Kidney epithelial cell (primary cell): ENCODE data around the gene EVL. TPM values are rescaled to one million over a fixed set of nuclear protein-coding genes. Genes with fewer than 3 reads are reported as not detected.

Experiments used
- DNase-seq: peaks from one replicate; pipeline ENCODE4 v3.0.0-alpha.2; 2010; ENCODE audit warnings: low read depth
- H3K27me3 ChIP-seq: 2 replicates; pipeline ENCODE4 v1.6.0; 2011; ENCODE audit warnings: low read length; ENCODE audit not compliant: control insufficient read depth, insufficient read depth
- H3K36me3 ChIP-seq: 2 replicates; pipeline ENCODE4 v1.5.1; 2011; ENCODE audit warnings: low read length; ENCODE audit not compliant: control insufficient read depth, insufficient read depth
- H3K4me3 ChIP-seq: 2 replicates; pipeline ENCODE4 v1.5.1; 2011; ENCODE audit warnings: low read depth, mild to moderate bottlenecking, control low read depth, low read length
- total RNA-seq: library from RNA; depleted of rRNA; stranded (reverse); fragments of >200 nt; gene quantifications from 2 replicates; pipeline ENCODE4 v1.2.3, GENCODE V29; 2015
- TF ChIP-seq, protein P1 (sequence below): IDR thresholded peaks from 2 replicates; pipeline ENCODE4 v1.5.1; 2011; ENCODE audit warnings: mild to moderate bottlenecking, moderate library complexity, low read length, control low read depth, inconsistent platforms; ENCODE audit not compliant: insufficient read depth, poor library complexity, severe bottlenecking

Gene EVL
- total RNA-seq, 1 donor from 2014 or later: 42.4 TPM

DNA sequence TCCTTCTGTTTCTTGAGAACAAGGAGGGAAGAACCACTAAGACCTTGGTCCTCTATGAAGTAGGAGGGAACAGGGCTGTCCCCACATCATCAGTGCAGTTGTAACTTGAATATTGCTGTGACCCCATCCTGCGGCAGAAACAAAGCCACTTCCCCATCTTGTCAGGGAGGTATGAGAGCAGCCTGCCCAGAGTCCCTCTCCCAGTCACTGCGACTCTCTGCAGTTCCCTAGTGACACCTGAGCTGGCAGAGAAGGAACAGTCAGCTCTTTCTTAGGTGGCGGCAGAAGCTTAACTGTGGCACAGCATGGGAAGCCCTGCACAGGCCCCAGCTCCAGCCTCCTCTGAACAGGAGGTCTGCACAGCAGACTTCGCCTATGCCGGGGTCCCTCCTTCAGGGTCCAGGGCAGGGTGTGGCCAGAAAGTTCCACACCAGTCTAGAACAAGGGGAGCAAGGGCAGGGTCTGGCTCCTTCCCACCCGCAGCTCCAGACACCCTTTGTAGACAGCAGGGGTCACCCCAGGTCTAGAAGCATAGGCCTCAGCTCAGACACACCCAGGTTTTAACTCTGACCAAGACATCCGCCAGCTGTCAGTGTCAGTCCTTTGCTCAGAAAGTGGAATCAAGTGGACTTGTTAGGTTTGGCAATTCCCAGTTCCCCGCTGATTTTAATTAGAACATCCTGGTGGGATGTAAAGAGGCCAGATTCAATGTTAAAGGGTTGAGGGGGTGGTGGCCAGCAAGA, 57.4 kb downstream of the EVL start:
- Histone ChIP-seq H3K4me3 (no peak overlapping the region), H3K27me3 (no peaks in the 10 kb centered on the region), H3K36me3 (peaks cover 1% of the 10 kb centered on the region)
- TF ChIP-seq, protein P1, sequence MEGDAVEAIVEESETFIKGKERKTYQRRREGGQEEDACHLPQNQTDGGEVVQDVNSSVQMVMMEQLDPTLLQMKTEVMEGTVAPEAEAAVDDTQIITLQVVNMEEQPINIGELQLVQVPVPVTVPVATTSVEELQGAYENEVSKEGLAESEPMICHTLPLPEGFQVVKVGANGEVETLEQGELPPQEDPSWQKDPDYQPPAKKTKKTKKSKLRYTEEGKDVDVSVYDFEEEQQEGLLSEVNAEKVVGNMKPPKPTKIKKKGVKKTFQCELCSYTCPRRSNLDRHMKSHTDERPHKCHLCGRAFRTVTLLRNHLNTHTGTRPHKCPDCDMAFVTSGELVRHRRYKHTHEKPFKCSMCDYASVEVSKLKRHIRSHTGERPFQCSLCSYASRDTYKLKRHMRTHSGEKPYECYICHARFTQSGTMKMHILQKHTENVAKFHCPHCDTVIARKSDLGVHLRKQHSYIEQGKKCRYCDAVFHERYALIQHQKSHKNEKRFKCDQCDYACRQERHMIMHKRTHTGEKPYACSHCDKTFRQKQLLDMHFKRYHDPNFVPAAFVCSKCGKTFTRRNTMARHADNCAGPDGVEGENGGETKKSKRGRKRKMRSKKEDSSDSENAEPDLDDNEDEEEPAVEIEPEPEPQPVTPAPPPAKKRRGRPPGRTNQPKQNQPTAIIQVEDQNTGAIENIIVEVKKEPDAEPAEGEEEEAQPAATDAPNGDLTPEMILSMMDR: no peak
- DNase-seq: no peak

DNA sequence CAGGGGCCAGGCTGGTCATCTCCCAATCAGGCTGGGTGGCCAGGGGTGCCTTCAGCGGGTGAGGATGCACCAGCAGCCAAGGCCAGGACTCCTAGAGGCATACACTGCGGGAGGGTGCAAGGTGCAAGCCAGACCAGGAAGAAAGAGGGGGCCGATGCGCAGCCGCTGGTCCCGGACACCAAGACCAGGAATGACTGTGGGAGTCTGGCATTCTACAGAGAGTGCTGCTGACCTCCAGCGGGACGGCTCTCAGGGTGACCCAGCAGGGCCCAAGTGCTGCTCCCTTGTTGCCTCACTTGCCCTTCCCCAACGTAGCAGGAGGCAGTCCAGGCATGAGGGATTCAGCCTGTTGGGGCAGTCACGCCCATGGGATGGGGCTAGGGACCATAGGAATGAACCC, 58.4 kb downstream of the EVL start:
- no peaks in the 10 kb centered on the region for H3K27me3 ChIP-seq
- TF ChIP-seq, protein P1: no peak
- no peak for DNase-seq
- peaks cover 1% of the 10 kb centered on the region for H3K36me3 ChIP-seq
- H3K4me3 ChIP-seq: no peak overlapping the region

DNA sequence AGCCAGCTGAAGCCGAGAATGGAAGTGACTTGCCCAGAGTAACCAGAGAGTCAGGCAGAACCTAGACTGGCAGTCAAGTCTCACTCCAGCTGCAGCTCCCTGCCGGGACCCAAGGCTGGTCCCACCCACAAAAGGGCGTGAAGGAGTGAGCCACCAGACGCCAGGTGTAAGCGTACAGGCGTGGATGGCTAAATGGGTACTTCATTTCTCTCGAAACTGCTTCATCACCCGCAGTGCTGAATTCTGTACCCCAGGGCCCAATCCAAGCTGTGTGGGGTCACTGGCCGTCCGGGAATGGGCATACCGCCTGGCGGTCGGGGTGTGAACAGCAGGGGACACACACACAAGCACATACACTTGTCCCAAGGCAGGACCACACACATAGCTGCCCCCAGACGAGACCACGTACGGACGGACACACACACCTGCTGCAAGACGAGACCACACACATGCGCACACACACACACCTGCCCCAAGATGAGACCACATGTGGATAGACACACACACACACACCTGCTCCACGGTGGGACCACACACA, 59.4 kb downstream of the EVL start:
- no peak for DNase-seq
- Histone ChIP-seq H3K36me3 (peaks cover 1% of the 10 kb centered on the region), H3K4me3 (no peak overlapping the region), H3K27me3 (no peaks in the 10 kb centered on the region)
- TF ChIP-seq, protein P1: no peak

DNA sequence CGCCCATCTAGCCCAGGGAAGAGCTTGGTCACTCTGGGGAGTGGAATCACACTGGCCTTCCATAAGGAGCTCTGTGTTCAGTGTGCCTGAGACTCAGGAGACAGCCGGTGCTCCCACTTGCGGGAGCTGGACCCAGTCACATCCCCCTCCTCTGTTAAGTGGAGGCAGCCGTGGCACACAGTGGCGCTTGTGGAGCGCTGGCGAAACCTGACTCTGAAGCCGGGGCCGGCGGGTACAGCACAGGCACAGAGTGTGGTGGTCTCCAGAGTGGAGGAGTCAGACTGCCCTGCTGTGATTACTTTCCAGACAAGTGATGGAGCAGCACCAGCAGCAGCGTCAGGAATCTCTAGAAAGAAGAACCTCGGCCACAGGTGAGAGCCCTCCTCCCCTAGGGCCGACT, 61.2 kb downstream of the EVL start:
- peaks cover 1% of the 10 kb centered on the region for H3K36me3 ChIP-seq
- DNase-seq: no peak
- TF ChIP-seq, protein P1: no peak
- H3K4me3 ChIP-seq: no peak overlapping the region
- H3K27me3 ChIP-seq: no peaks in the 10 kb centered on the region

DNA sequence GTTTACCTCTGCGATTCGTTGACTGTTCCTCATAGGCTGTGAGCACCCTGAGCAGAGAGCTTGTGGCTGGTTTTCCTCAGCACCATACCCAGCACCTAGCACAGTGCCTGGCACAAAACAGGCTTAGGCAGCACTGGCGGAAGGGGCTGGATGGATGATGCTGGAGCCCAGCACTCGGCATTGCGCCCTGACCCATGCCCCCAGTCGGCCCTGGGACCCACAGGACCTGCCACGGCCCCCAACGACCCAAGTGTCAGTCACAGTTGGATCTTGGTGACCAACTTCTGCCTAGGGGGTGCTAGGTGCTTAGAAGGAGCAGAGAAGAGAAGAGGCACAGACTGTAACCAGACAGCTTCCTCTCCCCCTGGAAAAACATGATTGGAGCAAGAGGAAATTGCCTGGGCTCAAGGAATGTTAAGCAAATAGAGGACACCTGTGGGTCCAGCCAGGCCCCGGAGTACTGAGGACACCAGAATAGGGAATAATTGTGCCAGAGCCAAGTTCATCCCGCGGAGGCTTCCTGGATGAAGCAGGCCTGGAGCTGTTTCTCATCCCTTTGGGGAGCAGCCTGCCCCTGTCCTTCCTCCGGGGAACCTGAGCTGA, 62.7 kb downstream of the EVL start:
- peaks cover 1% of the 10 kb centered on the region for H3K36me3 ChIP-seq
- H3K4me3 ChIP-seq: no peak overlapping the region
- no peaks in the 10 kb centered on the region for H3K27me3 ChIP-seq
- DNase-seq: no peak
- TF ChIP-seq, protein P1: no peak

DNA sequence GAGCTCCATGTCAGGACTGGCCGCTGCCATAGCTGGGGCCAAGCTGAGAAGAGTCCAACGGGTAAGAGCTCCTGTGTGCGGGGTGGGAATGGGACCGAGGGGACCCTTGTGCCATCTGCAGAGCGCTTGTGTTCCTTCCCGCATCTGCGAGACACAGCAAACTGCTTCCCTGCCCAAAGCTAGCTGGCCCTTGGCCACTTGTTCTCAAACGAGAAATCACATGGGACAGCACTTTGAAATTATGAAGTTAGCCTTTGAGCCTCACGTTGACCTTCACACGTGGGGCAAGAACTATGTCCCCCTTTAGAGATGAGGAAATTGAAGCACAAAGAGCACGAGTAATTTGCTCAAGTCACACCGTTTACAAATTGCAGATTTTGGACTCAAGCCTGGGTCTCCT, 63.5 kb downstream of the EVL start:
- TF ChIP-seq, protein P1: no peak
- H3K27me3 ChIP-seq: no peaks in the 10 kb centered on the region
- peaks cover 1% of the 10 kb centered on the region for H3K36me3 ChIP-seq
- no peak for DNase-seq
- H3K4me3 ChIP-seq: no peak overlapping the region
